C4-2B (cell line): ENCODE measurements around the gene IFNGR1.

Source experiments
- CTCF ChIP-seq: fragments of 450-650 bp; conservative IDR thresholded peaks from 2 replicates; pipeline ENCODE4 v1.5.1; 2017; ENCODE audit warnings: mild to moderate bottlenecking
- ZFX ChIP-seq: fragments of 450-650 bp; IDR thresholded peaks from 2 replicates; pipeline ENCODE4 v1.6.1; 2017

GRCh38 chr6:137192821-137193220 is 26.4 kb downstream of the IFNGR1 start:
- no peak; the same call in 1 of the 2 replicates for TF ChIP-seq CTCF
- TF ChIP-seq ZFX = no peak
